K562 (cell line): ENCODE data around the gene NEDD4L. TPM values are rescaled to one million over a fixed set of nuclear protein-coding genes. Genes with fewer than 3 reads are reported as not detected.

Experiments used
- ATAC-seq: fragments of 200-7000 bp; cut with Tn5 transposase; 3 replicates; pipeline ENCODE4 v1.9.1; 2020; ENCODE audit warnings: moderate library complexity
- BruUV-seq: library from RNA; stranded (reverse); fragments of 400-500 nt; replicated peaks from 2 replicates; lab custom pipeline; 2021; lab: Mats Ljungman, UMichigan
- CTCF ChIA-PET: fragments of 300-600 bp; formaldehyde crosslinking; extraction: SDS; loops from one replicate; lab custom pipeline; 2021; ENCODE audit warnings: low intra/inter-chr PET ratio; lab: Yijun Ruan, JAX
- POLR2A ChIA-PET: fragments of 300-600, 350-650 bp; sonication (Branson Sonifier 250); formaldehyde crosslinking; extraction: SDS; loops from one replicate; lab custom pipeline; 2021; ENCODE audit warnings: antibody characterized with exemption, inconsistent platforms; lab: Yijun Ruan, JAX
- DNase-seq, 4 experiments: peaks; one replicate each; pipeline versions ENCODE4 v3.0.0 to v3.0.0-alpha.2; 2011 to 2018; ENCODE audit warnings: low spot score in 3 of 4, mixed read lengths in 3 of 4; ENCODE audit errors: extremely low read depth in 1 of 4
- FAIRE-seq: peaks from 2 replicates; lab custom pipeline; 2011; peaks lifted over from hg19 to GRCh38; lab: Jason Lieb, UNC
- H2AFZ ChIP-seq: 2 replicates; pipeline ENCODE4 v1.6.0; 2011; ENCODE audit warnings: low read depth, low read length, control low read depth, inconsistent platforms
- H3K27ac ChIP-seq: fragments of 200-600 bp; 3 replicates; pipeline ENCODE4 v1.8.0; 2011; ENCODE audit warnings: low read depth, mild to moderate bottlenecking, control low read depth, inconsistent platforms, low read length, moderate library complexity, mixed read lengths; ENCODE audit errors: extremely low read depth
- H3K27me3 ChIP-seq, 2 experiments: fragments of 300-600 bp in 1 of 2; 2 replicates in 1 of 2; 3 replicates in 1 of 2; pipeline versions ENCODE4 v1.6.0 to v1.8.0; 2011; ENCODE audit warnings: inconsistent platforms in 2 of 2, low read length in 2 of 2, mild to moderate bottlenecking in 1 of 2, mixed read lengths in 1 of 2, moderate library complexity in 1 of 2; ENCODE audit not compliant: control insufficient read depth in 2 of 2, insufficient read depth in 2 of 2
- H3K36me3 ChIP-seq: fragments of 300-600 bp; 3 replicates; pipeline ENCODE4 v1.8.0; 2011; ENCODE audit warnings: mild to moderate bottlenecking, low read length, inconsistent platforms; ENCODE audit not compliant: control insufficient read depth, insufficient read depth
- H3K4me1 ChIP-seq, 2 experiments: fragments of 200-600 bp in 1 of 2; replicated peaks in 1 of 2; 2 replicates in 1 of 2; 3 replicates in 1 of 2; pipeline versions ENCODE4 v1.5.1 to v1.8.0; 2011; ENCODE audit warnings: inconsistent platforms in 2 of 2, low read length in 2 of 2, mild to moderate bottlenecking in 1 of 2, mixed read lengths in 1 of 2, moderate library complexity in 1 of 2; ENCODE audit not compliant: control insufficient read depth in 2 of 2, insufficient read depth in 2 of 2
- H3K4me2 ChIP-seq: 2 replicates; pipeline ENCODE4 v1.6.1; 2011; ENCODE audit warnings: low read length, control low read depth, inconsistent platforms, mixed read lengths; ENCODE audit not compliant: insufficient read depth
- H3K4me3 ChIP-seq: fragments of 200-600 bp; sonication (generic), shearing (Covaris generic); 2 replicates; pipeline ENCODE4 v1.5.1; 2016; ENCODE audit warnings: control low read depth, inconsistent platforms
- H3K79me2 ChIP-seq: fragments of 200-600 bp; 3 replicates; pipeline ENCODE4 v1.8.0; 2011; ENCODE audit warnings: low read length, inconsistent platforms; ENCODE audit not compliant: control insufficient read depth, insufficient read depth
- H3K9ac ChIP-seq, 2 experiments: 2 replicates each; pipeline versions ENCODE4 v1.6.0 to v1.6.1; 2011; ENCODE audit warnings: low read depth in 2 of 2, low read length in 2 of 2, control low read depth in 1 of 2, inconsistent platforms in 1 of 2, mild to moderate bottlenecking in 1 of 2, mixed read lengths in 1 of 2; ENCODE audit not compliant: insufficient read depth in 1 of 2
- H3K9me1 ChIP-seq: one replicate; pipeline ENCODE4 v1.6.0; 2011; ENCODE audit warnings: inconsistent platforms, mild to moderate bottlenecking, low read length, moderate library complexity; ENCODE audit not compliant: control insufficient read depth, insufficient read depth
- H3K9me3 ChIP-seq: replicated peaks from 2 replicates; pipeline ENCODE4 v1.5.1; 2011; ENCODE audit warnings: low read depth, low read length, inconsistent platforms; ENCODE audit not compliant: control insufficient read depth, insufficient read depth
- H4K20me1 ChIP-seq: replicated peaks from 2 replicates; pipeline ENCODE4 v1.6.1; 2011; ENCODE audit warnings: low read length, inconsistent platforms, mixed read lengths; ENCODE audit not compliant: control insufficient read depth, insufficient read depth
- EHMT2 ChIP-seq: fragments of 450-650 bp; IDR thresholded peaks from 2 replicates; pipeline ENCODE4 v1.6.1; 2018; ENCODE audit warnings: antibody characterized with exemption
- MBD2 ChIP-seq: sonication (generic); IDR thresholded peaks from 2 replicates; pipeline ENCODE4 v1.6.1; 2016; ENCODE audit warnings: low read depth, borderline replicate concordance
- NCOA1 ChIP-seq: fragments of 450-650 bp; IDR thresholded peaks from 2 replicates; pipeline ENCODE4 v1.6.1; 2016; ENCODE audit warnings: low read depth
- POLR2B ChIP-seq: fragments of 450-650 bp; IDR thresholded peaks from 2 replicates; pipeline ENCODE4 v1.6.1; 2018; ENCODE audit warnings: low read depth; ENCODE audit not compliant: partially characterized antibody
- RBBP5 ChIP-seq: fragments of 200-600 bp; sonication (generic); IDR thresholded peaks from 2 replicates; pipeline ENCODE4 v1.6.1; 2012; ENCODE audit warnings: borderline replicate concordance, mild to moderate bottlenecking, low read length, control low read depth, inconsistent platforms; ENCODE audit not compliant: insufficient read depth, poor library complexity, severe bottlenecking
- SFPQ ChIP-seq: fragments of 200-400 bp; formaldehyde crosslinking; IDR thresholded peaks from 2 replicates; pipeline ENCODE4 v1.6.1; 2017; ENCODE audit warnings: mild to moderate bottlenecking, low read depth, low read length, moderate library complexity
- U2AF1 ChIP-seq: fragments of 200-400 bp; formaldehyde crosslinking; optimal IDR thresholded peaks from 2 replicates; pipeline ENCODE3; 2017; ENCODE audit warnings: mild to moderate bottlenecking, low read depth, low read length, moderate library complexity
- WGBS: fragments of 100-300 bp; shearing (Covaris generic); methylation state at CpG from one replicate; pipeline ENCODE4 v1.1.6; 2016; ENCODE audit warnings: low coverage, mixed read lengths; ENCODE audit not compliant: insufficient coverage; ENCODE audit errors: missing lambda C conversion rate; 5-methylcytosine and 5-hydroxymethylcytosine counted together
- in situ Hi-C: fragments of 300-500 bp; cut with MboI; formaldehyde crosslinking; loops from 4 replicates; pipeline ENCODE4 v1.15.0; 2018; ENCODE audit warnings: inconsistent platforms, mixed read lengths
- intact Hi-C: fragments of 100-400 bp; cut with micrococcal nuclease; formaldehyde crosslinking; loops from 2 replicates; pipeline ENCODE4 v1.14.2; 2022
- polyA plus RNA-seq, 8 experiments: library from polyadenylated mRNA; depleted of rRNA in 4 of 8; stranded (reverse) in 5 of 8; unstranded in 3 of 8; fragments of >200 nt; fragmentation: Nextera tagmentation in 2 of 8; fragmentation: Illumina TruSeq in 1 of 8; extraction: Ambion mirVana in 2 of 8; extraction: Trizol in 1 of 8; gene quantifications; 2 replicates each; pipeline versions ENCODE4 v1.2.1 to v1.2.3, GENCODE V29; 2011 to 2014; ENCODE audit warnings: inconsistent platforms in 1 of 8, missing spikeins in 1 of 8
- total RNA-seq, 7 experiments: library from RNA; depleted of rRNA in 6 of 7; stranded (reverse); fragments of >200 nt in 6 of 7; fragmentation: Illumina TruSeq in 2 of 7; extraction: Trizol in 2 of 7; gene quantifications; 2 replicates each; pipeline versions ENCODE4 v1.2.1 to v1.2.3, GENCODE V29; 2011 to 2021; ENCODE audit warnings: low replicate concordance in 1 of 7

NEDD4L gene
- total and polyA plus RNA-seq, 9 of the 15 experiments (the other 6 are each of a cell fraction or from before 2014, with no cell fraction given): 8.1 to 33.4 (median 19.9) TPM

- in situ Hi-C loops (no loop called here), intact Hi-C loops (no loop called here)
- no peak overlapping the region for H2AFZ ChIP-seq
- ChIA-PET CTCF (no interaction called here), POLR2A (interaction anchor here (1.2 kb wide), 1 partner anchor 12 kb away, joined by 3 read pairs; no protein-coding TSS in a partner anchor)
- no peak for DNase-seq
- H3K9ac ChIP-seq: no peak overlapping the region
- no peak overlapping the region for H3K4me3 ChIP-seq
- no peak for FAIRE-seq
- peaks cover 3% of the 10 kb centered on the region; the same call in 1 of the 2 replicates for H3K9me3 ChIP-seq
- no peaks in the 10 kb centered on the region for H3K9me1 ChIP-seq
- no peak overlapping the region for H3K4me2 ChIP-seq
- ATAC-seq: no peak
- H3K27ac ChIP-seq: no peak overlapping the region
- H3K4me1 ChIP-seq: peaks cover 0 to 4% of the 10 kb centered on the region in 2 experiments; a peak in 2 of 5 replicates
- TF ChIP-seq EHMT2: no peak
- TF ChIP-seq U2AF1: no peak
- TF ChIP-seq MBD2: no peak
- no peak for TF ChIP-seq POLR2B
- no peak for TF ChIP-seq NCOA1
- no peak for TF ChIP-seq SFPQ
- TF ChIP-seq RBBP5: no peak
- H4K20me1 ChIP-seq: no peaks in the 10 kb centered on the region
- H3K79me2 ChIP-seq: no peaks in the 10 kb centered on the region; the same call in 2 of the 3 replicates
- no peaks in the 10 kb centered on the region for H3K36me3 ChIP-seq
- WGBS: 64% methylated on average over 4 of the region's 4 CpGs
- no TSS peak for BruUV-seq
- no peaks in the 10 kb centered on the region for H3K27me3 ChIP-seq
These were observed 256.8 kb downstream of the NEDD4L start for GRCh38 chr18:58300867-58301266.
